Esophagus muscularis mucosa (tissue), 4 donors: Measurements from ENCODE around the gene IQGAP2. TPM values are rescaled to one million over a fixed set of nuclear protein-coding genes. Genes with fewer than 3 reads are reported as not detected.

Source experiments
- DNase-seq: peaks from one replicate; pipeline ENCODE4 v3.0.0-alpha.2; 2017; ENCODE audit errors: extremely low spot score
- H3K27ac ChIP-seq, 4 donors: fragments of 200-600 bp; sonication (generic); replicated peaks in 1 of 4; 1 replicate in 3 of 4; 2 replicates in 1 of 4; pipeline ENCODE4 v1.5.1; 2016 to 2019; ENCODE audit warnings: mild to moderate bottlenecking in 1 of 4
- H3K27me3 ChIP-seq, 4 donors: fragments of 200-600 bp; sonication (generic); one replicate each; pipeline versions ENCODE4 v1.5.1 to v1.6.0; 2016 to 2019
- H3K36me3 ChIP-seq, 4 donors: fragments of 200-600 bp; sonication (generic); one replicate each; pipeline ENCODE4 v1.5.1; 2016 to 2019
- H3K4me1 ChIP-seq, 4 donors: fragments of 200-600 bp; sonication (generic); one replicate each; pipeline ENCODE4 v1.5.1; 2016 to 2019
- H3K4me3 ChIP-seq, 4 donors: fragments of 200-600 bp; sonication (generic); 1 replicate in 2 of 4; 2 replicates in 2 of 4; pipeline ENCODE4 v1.5.1; 2016 to 2019; ENCODE audit warnings: mild to moderate bottlenecking in 4 of 4, moderate library complexity in 1 of 4
- H3K9me3 ChIP-seq, 4 donors: fragments of 200-600 bp; sonication (generic); 1 replicate in 3 of 4; 2 replicates in 1 of 4; pipeline ENCODE4 v1.5.1; 2016 to 2019
- CTCF ChIP-seq, 3 experiments: fragments of 200-600 bp in 2 of 3; fragments of 450-650 bp in 1 of 3; sonication (generic) in 2 of 3; IDR thresholded peaks; one replicate each; pipeline ENCODE4 v1.5.1; 2017 to 2019; ENCODE audit warnings: antibody characterized with exemption in 3 of 3, mild to moderate bottlenecking in 2 of 3, moderate library complexity in 1 of 3
- EP300 ChIP-seq: sonication (generic); formaldehyde crosslinking; IDR thresholded peaks from one replicate; pipeline ENCODE4 v1.6.1; 2017; ENCODE audit warnings: antibody characterized with exemption
- POLR2A ChIP-seq: fragments of 450-650 bp; IDR thresholded peaks from one replicate; pipeline ENCODE4 v1.6.1; 2017; ENCODE audit warnings: antibody characterized with exemption, moderate library complexity, mild to moderate bottlenecking, low read depth
- POLR2AphosphoS5 ChIP-seq, 2 donors: sonication (generic); formaldehyde crosslinking; IDR thresholded peaks; one replicate each; pipeline ENCODE4 v1.6.1; 2017; ENCODE audit warnings: antibody characterized with exemption in 2 of 2
- WGBS: methylation state at CpG from one replicate; pipeline ENCODE4 v1.1.5; 2018; 5-methylcytosine and 5-hydroxymethylcytosine counted together
- intact Hi-C: fragments of 100-400 bp; cut with DNase I; formaldehyde crosslinking; loops from one replicate; pipeline ENCODE4 v1.15.1; 2023
- total RNA-seq, 4 donors: library from RNA; depleted of rRNA; stranded (reverse); fragments of >200 nt; gene quantifications; one replicate each; pipeline versions ENCODE4 v1.1.0 to v1.2.1, GENCODE V29; 2016

Gene IQGAP2
- total RNA-seq, 4 donors from 2014 or later, result 14.9 to 30.7 (median 20.8) TPM

GRCh38 chr5:76455531-76456133, 52.5 kb downstream of the IQGAP2 start:
- Histone ChIP-seq H3K36me3 (no peaks in the 10 kb centered on the region), H3K9me3 (no peaks in the 10 kb centered on the region), H3K27ac (no peak overlapping the region), H3K4me3 (no peak overlapping the region), H3K4me1 (no peaks in the 10 kb centered on the region), H3K27me3 (no peaks in the 10 kb centered on the region)
- 69% methylated on average over 4 of the region's 4 CpGs for WGBS
- TF ChIP-seq CTCF (IDR thresholded peaks at IDR 0.05), result no peak
- no peak for TF ChIP-seq POLR2A
- TF ChIP-seq POLR2AphosphoS5 (IDR thresholded peaks at IDR 0.05), result no peak
- no peak for TF ChIP-seq EP300
- no peak for DNase-seq
- intact Hi-C loops, result no loop called here

- no peak overlapping the region for H3K4me3 ChIP-seq
- no peaks in the 10 kb centered on the region for H3K27me3 ChIP-seq
- H3K27ac ChIP-seq, result no peak overlapping the region
- DNase-seq, result no peak
- TF ChIP-seq CTCF (IDR thresholded peaks at IDR 0.05) (no peak), POLR2AphosphoS5 (IDR thresholded peaks at IDR 0.05) (no peak), POLR2A (no peak), EP300 (no peak)
- 78% methylated on average over 4 of the region's 4 CpGs for WGBS
- intact Hi-C loops, result no loop called here
- H3K4me1 ChIP-seq, result no peaks in the 10 kb centered on the region
- H3K9me3 ChIP-seq, result no peaks in the 10 kb centered on the region
- H3K36me3 ChIP-seq, result no peaks in the 10 kb centered on the region
These were observed 53.2 kb downstream of the IQGAP2 start for GRCh38 chr5:76456258-76456657.

- Histone ChIP-seq H3K4me3 (no peak overlapping the region), H3K27me3 (no peaks in the 10 kb centered on the region), H3K27ac (no peak overlapping the region), H3K9me3 (no peaks in the 10 kb centered on the region), H3K4me1 (no peaks in the 10 kb centered on the region), H3K36me3 (no peaks in the 10 kb centered on the region)
- WGBS, result 69% methylated on average over 4 of the region's 4 CpGs
- no peak for TF ChIP-seq POLR2AphosphoS5 (IDR thresholded peaks at IDR 0.05)
- no peak for TF ChIP-seq EP300
- TF ChIP-seq CTCF (IDR thresholded peaks at IDR 0.05), result no peak
- no peak for TF ChIP-seq POLR2A
- intact Hi-C loops, result no loop called here
- no peak for DNase-seq
These were observed 54.8 kb downstream of the IQGAP2 start for GRCh38 chr5:76457674-76458485.

- no peak overlapping the region for H3K27ac ChIP-seq
- intact Hi-C loops, result no loop called here
- H3K36me3 ChIP-seq, result no peaks in the 10 kb centered on the region
- no peak overlapping the region for H3K4me3 ChIP-seq
- no peaks in the 10 kb centered on the region for H3K9me3 ChIP-seq
- no peaks in the 10 kb centered on the region for H3K27me3 ChIP-seq
- 91% methylated on average over 1 of the region's 1 CpG for WGBS
- TF ChIP-seq POLR2A (no peak), EP300 (no peak), POLR2AphosphoS5 (IDR thresholded peaks at IDR 0.05) (no peak), CTCF (IDR thresholded peaks at IDR 0.05) (no peak)
- H3K4me1 ChIP-seq, result no peaks in the 10 kb centered on the region
- no peak for DNase-seq
These were observed 55.4 kb downstream of the IQGAP2 start for GRCh38 chr5:76458486-76458830.
